H54 (cell line): ENCODE data around the gene BMPR1B.
A peak's percentile ranks its signal among the peaks of the same experiment; 100 is the strongest.
"Not testable (repeated sequence)": the region's sequence is repeated elsewhere in the genome, so short reads cannot be mapped to it uniquely, and the experiment has no call there.

Experiments
- DNase-seq: peaks from one replicate; pipeline ENCODE4 v3.0.0; 2011; ENCODE audit warnings: low spot score, mixed read lengths; ENCODE audit not compliant: insufficient read length
- FAIRE-seq: peaks from 3 replicates; lab custom pipeline; 2011; peaks lifted over from hg19 to GRCh38; lab: Jason Lieb, UNC
- POLR2A ChIP-seq: IDR thresholded peaks from 2 replicates; pipeline ENCODE4 v1.6.1; 2011; ENCODE audit warnings: low read depth, mild to moderate bottlenecking, low read length

BMPR1B gene

GRCh38 chr4:94791701-94792100 is 33.9 kb downstream of the BMPR1B start:
- no peak for TF ChIP-seq POLR2A
- FAIRE-seq (no peak), DNase-seq (no peak)

- DNase-seq, result no peak
- FAIRE-seq, result no peak
- TF ChIP-seq POLR2A, result no peak
Measured at GRCh38 chr4:94798808-94799207, 41.1 kb downstream of the BMPR1B start.

GRCh38 chr4:94801016-94801415 is 43.3 kb downstream of the BMPR1B start:
- FAIRE-seq (no peak), DNase-seq (no peak)
- TF ChIP-seq POLR2A, result no peak

GRCh38 chr4:94802091-94802490 is 44.3 kb downstream of the BMPR1B start:
- FAIRE-seq (no peak), DNase-seq (no peak)
- no peak for TF ChIP-seq POLR2A

GRCh38 chr4:94803181-94803580 is 45.4 kb downstream of the BMPR1B start:
- no peak for TF ChIP-seq POLR2A
- FAIRE-seq (no peak), DNase-seq (no peak)

- DNase-seq, result no peak
- FAIRE-seq, result no peak
- no peak for TF ChIP-seq POLR2A
Measured at GRCh38 chr4:94804650-94805049, 46.9 kb downstream of the BMPR1B start.

- DNase-seq (no peak), FAIRE-seq (no peak)
- TF ChIP-seq POLR2A, result no peak
Measured at GRCh38 chr4:94806376-94806775, 48.6 kb downstream of the BMPR1B start.

- DNase-seq (no peak), FAIRE-seq (no peak)
- no peak for TF ChIP-seq POLR2A
Measured at GRCh38 chr4:94811643-94812042, 53.9 kb downstream of the BMPR1B start.

- TF ChIP-seq POLR2A, result no peak
- DNase-seq (no peak), FAIRE-seq (no peak)
Measured at GRCh38 chr4:94813221-94813620, 55.5 kb downstream of the BMPR1B start.

GRCh38 chr4:94814237-94814636 is 56.5 kb downstream of the BMPR1B start:
- no peak for DNase-seq
- TF ChIP-seq POLR2A, result no peak
- no peak for FAIRE-seq

GRCh38 chr4:94819371-94820168 is 61.8 kb downstream of the BMPR1B start:
- DNase-seq, result no peak
- no peak for FAIRE-seq
- no peak for TF ChIP-seq POLR2A

GRCh38 chr4:94826206-94826605 is 68.5 kb downstream of the BMPR1B start:
- FAIRE-seq, result no peak
- TF ChIP-seq POLR2A, result no peak
- no peak for DNase-seq

- TF ChIP-seq POLR2A, result no peak
- FAIRE-seq, result peak; percentile 66
- no peak for DNase-seq
Measured at GRCh38 chr4:94827481-94828110, 69.8 kb downstream of the BMPR1B start.

- no peak for TF ChIP-seq POLR2A
- FAIRE-seq, result no peak
Measured at GRCh38 chr4:94828882-94829281, 71.1 kb downstream of the BMPR1B start.

GRCh38 chr4:94831607-94832006 is 73.9 kb downstream of the BMPR1B start:
- FAIRE-seq, result no peak
- DNase-seq, result no peak
- TF ChIP-seq POLR2A, result no peak

More at GRCh38 chr4:94828882-94829281, 71.1 kb downstream of the BMPR1B start:
- no peak for DNase-seq

- not testable (repeated sequence) for FAIRE-seq, DNase-seq
Measured at GRCh38 chr4:94832329-94832728, 74.6 kb downstream of the BMPR1B start.
